ENCODE results near the gene PIK3C3.

DNA sequence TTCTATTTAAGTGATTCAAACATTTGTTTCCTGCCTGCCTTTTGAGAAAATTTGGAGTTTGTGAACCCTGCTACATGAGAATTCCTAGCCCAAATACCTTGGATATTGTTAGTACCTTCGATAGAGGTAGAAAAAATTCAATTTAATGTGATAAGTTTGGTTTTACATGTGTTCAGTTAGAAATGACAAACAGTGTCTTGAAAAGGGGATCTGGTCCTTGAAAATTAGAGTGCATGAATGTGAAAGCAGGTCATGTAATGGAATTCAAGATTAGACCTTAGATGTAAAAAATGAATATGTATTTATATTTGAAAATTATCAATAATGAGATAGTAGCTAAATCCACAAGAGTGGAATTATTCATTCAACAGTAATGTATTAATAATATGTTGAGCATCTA is 70.5 kb downstream of the PIK3C3 start:
- no peak for TF ChIP-seq CTCF (IDR thresholded peaks at IDR 0.05)
- no peak for TF ChIP-seq POLR2A (IDR thresholded peaks at IDR 0.05)
